Ishikawa (cell line): ENCODE data around the gene ACKR1.

Source experiments
- CEBPB ChIP-seq: IDR thresholded peaks from 2 replicates; pipeline ENCODE4 v1.6.1; 2012
- CREB1 ChIP-seq: IDR thresholded peaks from 2 replicates; pipeline ENCODE4 v1.6.1; 2012; ENCODE audit warnings: low read depth
- EGR1 ChIP-seq: IDR thresholded peaks from 2 replicates; pipeline ENCODE4 v1.6.1; 2012
- EP300 ChIP-seq: IDR thresholded peaks from 2 replicates; pipeline ENCODE4 v1.6.1; 2012; ENCODE audit warnings: borderline replicate concordance
- FOXM1 ChIP-seq: IDR thresholded peaks from 2 replicates; pipeline ENCODE4 v1.6.1; 2012; ENCODE audit warnings: low read depth, borderline replicate concordance
- NFIC ChIP-seq: IDR thresholded peaks from 2 replicates; pipeline ENCODE4 v1.6.1; 2012
- RAD21 ChIP-seq: IDR thresholded peaks from 2 replicates; pipeline ENCODE4 v1.6.1; 2012; ENCODE audit warnings: low read depth
- REST ChIP-seq: IDR thresholded peaks from 2 replicates; pipeline ENCODE4 v1.6.1; 2012; ENCODE audit warnings: low read depth, mild to moderate bottlenecking
- TAF1 ChIP-seq: IDR thresholded peaks from 2 replicates; pipeline ENCODE4 v1.6.1; 2012; ENCODE audit warnings: low read depth, mild to moderate bottlenecking
- TCF12 ChIP-seq: IDR thresholded peaks from 2 replicates; pipeline ENCODE4 v1.6.1; 2012; ENCODE audit warnings: low read depth
- TEAD4 ChIP-seq: IDR thresholded peaks from 2 replicates; pipeline ENCODE4 v1.6.1; 2012
- USF1 ChIP-seq: IDR thresholded peaks from 2 replicates; pipeline ENCODE4 v1.6.1; 2012
- YY1 ChIP-seq: IDR thresholded peaks from 2 replicates; pipeline ENCODE4 v1.6.1; 2012; ENCODE audit warnings: low read depth
- ZBTB7A ChIP-seq: IDR thresholded peaks from 2 replicates; pipeline ENCODE4 v1.6.1; 2012; ENCODE audit warnings: low read depth
- TF ChIP-seq, protein P1 (sequence below): IDR thresholded peaks from 2 replicates; pipeline ENCODE4 v1.6.1; 2012

Gene ACKR1

DNA sequence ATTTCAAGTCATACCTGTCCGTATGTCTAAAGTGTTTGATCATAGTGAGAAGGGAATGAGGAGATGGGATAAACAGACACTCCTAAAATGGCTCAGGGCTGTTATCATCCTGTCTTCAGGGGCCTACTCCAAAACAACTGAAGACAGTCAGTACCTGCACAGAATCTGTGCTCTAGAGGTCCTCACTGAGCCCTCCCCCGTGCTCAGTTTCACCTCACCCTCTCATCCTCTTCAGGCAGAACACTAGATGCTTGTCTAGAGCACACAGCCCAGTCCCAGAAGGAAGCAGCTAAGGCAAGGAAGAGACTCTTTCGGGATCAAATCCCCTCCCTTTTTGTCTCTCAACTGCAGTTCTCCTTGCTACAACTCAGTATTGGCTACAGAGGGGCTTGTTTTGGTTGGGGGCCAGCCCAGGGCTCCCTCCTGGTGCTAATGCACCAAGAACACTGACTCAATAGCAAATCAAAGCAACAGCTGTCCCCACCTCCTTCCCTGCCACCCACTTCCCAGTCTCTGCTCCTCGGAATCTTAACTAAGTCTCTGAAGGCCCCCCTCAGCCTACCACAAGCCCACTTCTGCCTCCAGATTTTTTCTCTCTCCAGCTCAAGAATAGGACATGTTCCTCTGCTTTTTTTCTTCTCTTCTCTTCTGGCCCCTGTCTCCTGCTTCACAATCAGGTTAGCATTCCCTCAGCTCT, 23.2 kb upstream of the ACKR1 start:
- TF ChIP-seq YY1 (no peak), ZBTB7A (no peak), EGR1 (no peak), FOXM1 (no peak), TAF1 (no peak), USF1 (no peak), CREB1 (no peak), CEBPB (no peak), TCF12 (no peak), EP300 (no peak), TEAD4 (no peak), NFIC (no peak), RAD21 (no peak), REST (no peak)
- TF ChIP-seq, protein P1, sequence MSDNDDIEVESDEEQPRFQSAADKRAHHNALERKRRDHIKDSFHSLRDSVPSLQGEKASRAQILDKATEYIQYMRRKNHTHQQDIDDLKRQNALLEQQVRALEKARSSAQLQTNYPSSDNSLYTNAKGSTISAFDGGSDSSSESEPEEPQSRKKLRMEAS = no peak

DNA sequence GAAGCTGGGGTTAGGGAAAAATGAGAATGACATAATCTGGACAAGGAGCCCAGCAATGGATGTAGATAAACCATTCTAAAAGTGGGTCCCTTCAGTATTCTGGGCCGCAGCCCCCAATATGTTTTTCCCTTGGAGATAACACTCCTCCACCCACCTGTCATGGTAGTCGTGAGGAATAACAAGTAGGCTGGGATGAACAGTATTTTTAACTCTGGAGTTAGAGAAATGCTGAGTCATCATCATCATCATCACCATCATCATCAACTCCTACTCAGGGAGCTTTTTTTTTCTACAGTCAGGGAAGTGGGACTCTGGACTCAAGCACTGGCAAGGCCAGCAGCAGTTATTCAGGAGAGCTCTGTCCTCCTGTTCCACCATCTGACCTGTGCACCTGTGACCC, 20.5 kb upstream of the ACKR1 start:
- no peak for TF ChIP-seq TCF12
- TF ChIP-seq TEAD4 = no peak
- no peak for TF ChIP-seq YY1
- TF ChIP-seq NFIC = no peak
- no peak for TF ChIP-seq CEBPB
- no peak for TF ChIP-seq FOXM1
- no peak for TF ChIP-seq TAF1
- TF ChIP-seq EP300 = no peak
- no peak for TF ChIP-seq CREB1
- TF ChIP-seq, protein P1 = no peak
- no peak for TF ChIP-seq EGR1
- no peak for TF ChIP-seq USF1
- TF ChIP-seq ZBTB7A = no peak
- no peak for TF ChIP-seq RAD21
- TF ChIP-seq REST = no peak

DNA sequence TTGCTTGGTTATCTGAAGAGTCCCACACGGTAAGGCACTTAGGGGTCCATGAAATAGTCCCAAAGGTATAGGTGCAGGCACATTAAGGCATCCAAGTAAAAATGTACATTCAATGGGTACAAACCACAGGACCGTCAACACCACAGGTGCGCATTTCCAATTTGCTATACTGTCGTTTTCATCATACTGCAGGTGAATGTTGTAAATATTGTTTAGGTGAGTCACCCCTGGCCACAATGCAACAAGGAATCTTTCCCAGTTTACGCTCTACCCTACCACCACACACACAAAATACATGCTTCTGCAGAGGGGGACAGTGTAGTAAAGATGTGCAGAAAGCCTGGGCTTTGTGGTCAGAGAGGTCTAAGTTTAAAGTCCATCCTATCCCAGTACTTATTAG, 19.6 kb upstream of the ACKR1 start:
- TF ChIP-seq CREB1 = no peak
- TF ChIP-seq EGR1 = no peak
- no peak for TF ChIP-seq ZBTB7A
- no peak for TF ChIP-seq REST
- TF ChIP-seq FOXM1 = no peak
- no peak for TF ChIP-seq USF1
- TF ChIP-seq TAF1 = no peak

DNA sequence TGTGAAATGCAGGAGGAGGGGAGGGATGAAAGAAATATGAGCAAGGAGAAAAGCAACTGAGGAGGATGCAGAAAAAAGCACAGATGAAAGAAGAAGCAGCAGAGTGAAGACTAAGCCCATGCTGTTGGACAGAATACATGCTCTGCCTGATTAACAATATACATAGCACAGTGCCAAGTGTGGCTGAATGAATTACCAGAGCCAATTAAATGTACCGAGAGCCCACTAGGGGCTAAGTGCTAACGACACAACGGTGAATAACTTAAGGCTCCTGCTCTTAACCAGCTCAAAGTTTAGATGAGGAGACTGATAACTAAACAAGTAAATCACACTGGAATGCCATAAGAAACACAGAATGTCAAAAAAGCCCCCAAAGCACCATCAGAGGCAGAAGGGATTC, 17.6 kb upstream of the ACKR1 start:
- TF ChIP-seq TEAD4 = no peak
- TF ChIP-seq YY1 = no peak
- no peak for TF ChIP-seq REST
- TF ChIP-seq FOXM1 = no peak
- TF ChIP-seq CREB1 = no peak
- TF ChIP-seq NFIC = no peak
- TF ChIP-seq USF1 = no peak
- TF ChIP-seq, protein P1 = no peak
- no peak for TF ChIP-seq TCF12
- TF ChIP-seq EGR1 = no peak
